GM19467 (cell line): Measurements from ENCODE around the gene ACTG2.
"Not testable (repeated sequence)": the region's sequence is repeated elsewhere in the genome, so short reads cannot be mapped to it uniquely, and the experiment has no call there.

Source experiments
- ATAC-seq: cut with Tn5 transposase; IDR thresholded peaks from one replicate; pipeline ENCODE4 v1.9.1; 2021; ENCODE audit warnings: mild to moderate bottlenecking, moderate library complexity; ENCODE audit not compliant: unreplicated experiment

Gene ACTG2

GRCh38 chr2:73891276-73891901 is 1.4 kb upstream of the ACTG2 start:
- no peak for ATAC-seq

GRCh38 chr2:73893764-73894474 is 1.1 kb downstream of the ACTG2 start:
- no peak for ATAC-seq

GRCh38 chr2:73894475-73894850 is 1.7 kb downstream of the ACTG2 start:
- ATAC-seq, result no peak

GRCh38 chr2:73894877-73895276 is 2.1 kb downstream of the ACTG2 start:
- ATAC-seq, result no peak

GRCh38 chr2:73895473-73895872 is 2.7 kb downstream of the ACTG2 start:
- ATAC-seq, result no peak

GRCh38 chr2:73896362-73897239 is 3.8 kb downstream of the ACTG2 start:
- no peak for ATAC-seq

GRCh38 chr2:73897240-73897583 is 4.4 kb downstream of the ACTG2 start:
- ATAC-seq, result no peak

GRCh38 chr2:73897934-73898333 is 5.1 kb downstream of the ACTG2 start:
- no peak for ATAC-seq

- no peak for ATAC-seq
Measured at GRCh38 chr2:73899801-73900336, 7.1 kb downstream of the ACTG2 start.

GRCh38 chr2:73901143-73901542 is 8.3 kb downstream of the ACTG2 start:
- ATAC-seq, result no peak

GRCh38 chr2:73902284-73902683 is 9.5 kb downstream of the ACTG2 start:
- no peak for ATAC-seq

GRCh38 chr2:73903313-73903712 is 10.5 kb downstream of the ACTG2 start:
- ATAC-seq, result no peak

- not testable (repeated sequence) for ATAC-seq
Measured at GRCh38 chr2:73903949-73904613, 11.3 kb downstream of the ACTG2 start.

- ATAC-seq, result no peak
Measured at GRCh38 chr2:73904952-73905351, 12.1 kb downstream of the ACTG2 start.

- no peak for ATAC-seq
Measured at GRCh38 chr2:73906847-73907505, 14.2 kb downstream of the ACTG2 start.

- no peak for ATAC-seq
Measured at GRCh38 chr2:73907840-73908452, 15.1 kb downstream of the ACTG2 start.

GRCh38 chr2:73908689-73909652 is 16.2 kb downstream of the ACTG2 start:
- no peak for ATAC-seq

- no peak for ATAC-seq
Measured at GRCh38 chr2:73910873-73911547, 18.2 kb downstream of the ACTG2 start.
